Measurements from ENCODE around the gene PPP1R12A. TPM values are rescaled to one million over a fixed set of nuclear protein-coding genes. Genes with fewer than 3 reads are reported as not detected.

Gene PPP1R12A
- polyA plus RNA-seq, 3 donors: 26.2 to 57.2 (median 33.1) TPM

DNA sequence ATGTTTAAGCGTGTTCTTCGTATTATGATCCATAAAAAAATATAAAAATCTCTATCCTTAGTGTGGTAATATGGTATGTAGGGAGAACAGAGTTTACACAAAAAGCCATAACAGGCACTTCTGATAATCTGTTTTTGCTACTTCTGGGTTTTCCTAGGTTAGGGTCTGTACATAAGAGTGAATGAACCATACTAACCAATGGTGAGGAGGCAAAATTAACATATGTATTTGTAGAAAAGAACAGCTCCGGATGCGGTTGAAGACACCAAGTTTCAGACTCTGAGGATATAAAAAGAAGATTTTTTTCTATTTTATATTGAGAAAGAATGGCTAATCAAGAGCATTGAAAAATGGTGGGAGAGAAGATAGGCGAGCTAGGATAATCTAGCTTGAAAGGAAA lies 40.2 kb upstream of the PPP1R12A start:
- Histone ChIP-seq H3K9ac (ENCODE audit: insufficient read depth, low read length, poor library complexity, severe bottlenecking) (no peak overlapping the region), H4K20me1 (ENCODE audit: insufficient read depth, low read length) (no peaks in the 10 kb centered on the region), H3K27ac (ENCODE audit: low read depth in 1 of 2, low read length in 2 of 2) (no peak overlapping the region), H3K4me1 (ENCODE audit: control insufficient read depth in 1 of 2, insufficient read depth in 2 of 2, low read length in 2 of 2) (no peaks in the 10 kb centered on the region), H2AFZ (ENCODE audit: insufficient read depth, low read depth, low read length, poor library complexity, severe bottlenecking) (no peak overlapping the region), H3K4me2 (replicated peaks; ENCODE audit: extremely low read depth, low read length, poor library complexity, severe bottlenecking) (no peak overlapping the region), H3K4me3 (replicated peaks in 1 of 3; ENCODE audit: low read depth in 2 of 3, low read length in 3 of 3) (no peak overlapping the region), H3K79me2 (ENCODE audit: insufficient read depth, low read length) (no peaks in the 10 kb centered on the region), H3K36me3 (replicated peaks in 1 of 2; ENCODE audit: control insufficient read depth in 1 of 2, insufficient read depth in 2 of 2, low read length in 2 of 2) (no peaks in the 10 kb centered on the region), H3K9me3 (replicated peaks in 1 of 2; ENCODE audit: control insufficient read depth in 1 of 2, insufficient read depth in 1 of 2, low read length in 2 of 2) (no peaks in the 10 kb centered on the region), H3K27me3 (ENCODE audit: control insufficient read depth in 2 of 2, insufficient read depth in 2 of 2, low read length in 2 of 2) (no peaks in the 10 kb centered on the region)
- no peak for DNase-seq
- intact Hi-C loops (cut with micrococcal nuclease): no loop called here
- Mint-ChIP-seq H3K36me3 (no peaks in the 10 kb centered on the region), H3K4me3 (no peak overlapping the region), H3K4me1 (no peaks in the 10 kb centered on the region), H3K27me3 (ENCODE audit: low read depth in 3 of 3) (peaks cover 0 to 6% (median 5%) of the 10 kb centered on the region in 3 donors), H3K27ac (no peak overlapping the region), H3K9me3 (peaks cover 0 to 2% (median 0%) of the 10 kb centered on the region in 7 donors)
- WGBS (ENCODE audit: insufficient coverage): no CpG with 5 or more reads among the region's 5 CpGs
- no peak for TF ChIP-seq CTCF (IDR thresholded peaks at IDR 0.05)

DNA sequence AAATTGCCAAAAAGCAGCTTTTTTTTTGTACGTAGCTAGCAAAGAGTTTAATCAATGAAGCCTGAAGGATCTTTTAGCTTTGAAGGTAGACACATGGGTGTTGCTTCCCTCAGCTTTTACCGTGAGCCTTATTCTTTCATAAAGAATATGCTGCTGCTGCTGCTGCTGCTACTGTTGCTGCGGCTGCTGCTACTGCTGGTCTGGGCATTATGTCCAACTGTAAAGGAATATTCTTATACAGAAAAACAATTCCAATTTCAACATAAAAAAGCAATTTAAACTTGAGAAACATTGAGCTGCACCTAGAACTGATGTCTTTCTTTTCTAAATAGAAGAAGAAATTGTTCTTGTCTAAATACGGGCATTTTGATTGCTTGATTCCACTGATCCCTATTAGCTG lies 38.9 kb upstream of the PPP1R12A start:
- Mint-ChIP-seq H3K4me1 (no peaks in the 10 kb centered on the region), H3K9me3 (peaks cover 0 to 5% (median 0%) of the 10 kb centered on the region in 7 donors), H3K27ac (no peak overlapping the region), H3K4me3 (no peak overlapping the region), H3K36me3 (no peaks in the 10 kb centered on the region), H3K27me3 (ENCODE audit: low read depth in 3 of 3) (peaks cover 0 to 6% (median 2%) of the 10 kb centered on the region in 3 donors)
- Histone ChIP-seq H3K27me3 (ENCODE audit: control insufficient read depth in 2 of 2, insufficient read depth in 2 of 2, low read length in 2 of 2) (no peaks in the 10 kb centered on the region), H3K36me3 (replicated peaks in 1 of 2; ENCODE audit: control insufficient read depth in 1 of 2, insufficient read depth in 2 of 2, low read length in 2 of 2) (no peaks in the 10 kb centered on the region), H3K4me1 (ENCODE audit: control insufficient read depth in 1 of 2, insufficient read depth in 2 of 2, low read length in 2 of 2) (no peaks in the 10 kb centered on the region), H3K9me3 (replicated peaks in 1 of 2; ENCODE audit: control insufficient read depth in 1 of 2, insufficient read depth in 1 of 2, low read length in 2 of 2) (no peaks in the 10 kb centered on the region), H3K27ac (ENCODE audit: low read depth in 1 of 2, low read length in 2 of 2) (no peak overlapping the region), H4K20me1 (ENCODE audit: insufficient read depth, low read length) (no peaks in the 10 kb centered on the region), H3K9ac (ENCODE audit: insufficient read depth, low read length, poor library complexity, severe bottlenecking) (no peak overlapping the region), H3K4me2 (replicated peaks; ENCODE audit: extremely low read depth, low read length, poor library complexity, severe bottlenecking) (no peak overlapping the region), H3K4me3 (replicated peaks in 1 of 3; ENCODE audit: low read depth in 2 of 3, low read length in 3 of 3) (no peak overlapping the region), H3K79me2 (ENCODE audit: insufficient read depth, low read length) (no peaks in the 10 kb centered on the region), H2AFZ (ENCODE audit: insufficient read depth, low read depth, low read length, poor library complexity, severe bottlenecking) (no peak overlapping the region)
- TF ChIP-seq CTCF (IDR thresholded peaks at IDR 0.05): no peak
- WGBS (ENCODE audit: insufficient coverage): 100% methylated on average over 2 of the region's 4 CpGs
- intact Hi-C loops (cut with micrococcal nuclease): no loop called here
- DNase-seq: no peak

Data from CD14-positive monocyte (primary cell).